OCI-LY7 (cell line): ENCODE results near the gene PTGDR. TPM values are rescaled to one million over a fixed set of nuclear protein-coding genes. Genes with fewer than 3 reads are reported as not detected.

Source experiments
- BruUV-seq: library from RNA; stranded (reverse); fragments of 400-500 nt; replicated peaks from 2 replicates; lab custom pipeline; 2021; lab: Mats Ljungman, UMichigan
- CTCF ChIA-PET: fragments of 300-600 bp; sonication (Branson Sonifier 250); formaldehyde crosslinking; loops from one replicate; lab custom pipeline; 2022; ENCODE audit warnings: antibody characterized with exemption; ENCODE audit not compliant: unreplicated experiment; lab: Charles Lee
- POLR2A ChIA-PET: fragments of 300-600 bp; sonication (Branson Sonifier 250); formaldehyde crosslinking; loops from one replicate; lab custom pipeline; 2022; ENCODE audit warnings: antibody characterized with exemption; lab: Charles Lee
- DNase-seq: peaks from one replicate; pipeline ENCODE4 v3.0.0-alpha.2; 2015; ENCODE audit warnings: low spot score
- H2AFZ ChIP-seq: fragments of 200-600 bp; sonication (generic), shearing (Covaris generic); 2 replicates; pipeline ENCODE4 v1.6.1; 2014; ENCODE audit warnings: mild to moderate bottlenecking, antibody characterized with exemption, low read length, moderate library complexity
- H3K27ac ChIP-seq: fragments of 200-600 bp; sonication (generic); 2 replicates; pipeline ENCODE4 v1.5.1; 2014; ENCODE audit warnings: mixed run types, low read depth, mild to moderate bottlenecking, moderate library complexity, low read length, inconsistent platforms; ENCODE audit not compliant: poor library complexity, severe bottlenecking
- H3K36me3 ChIP-seq: fragments of 200-600 bp; sonication (generic); 2 replicates; pipeline ENCODE4 v1.6.1; 2014; ENCODE audit warnings: mild to moderate bottlenecking, antibody characterized with exemption, low read length, moderate library complexity, mixed read lengths; ENCODE audit not compliant: insufficient read depth
- H3K4me1 ChIP-seq: fragments of 200-600 bp; sonication (generic); 2 replicates; pipeline ENCODE4 v1.5.1; 2014; ENCODE audit warnings: mild to moderate bottlenecking, low read length; ENCODE audit not compliant: insufficient read depth, poor library complexity, severe bottlenecking
- H3K4me2 ChIP-seq: fragments of 200-600 bp; sonication (generic); 2 replicates; pipeline ENCODE4 v1.6.1; 2014; ENCODE audit warnings: mild to moderate bottlenecking, low read length
- H3K4me3 ChIP-seq: fragments of 200-600 bp; sonication (generic); 2 replicates; pipeline ENCODE4 v1.5.1; 2014; ENCODE audit warnings: mild to moderate bottlenecking, low read depth, low read length; ENCODE audit not compliant: poor library complexity, severe bottlenecking
- H3K79me2 ChIP-seq: fragments of 200-600 bp; sonication (generic); 2 replicates; pipeline ENCODE4 v1.6.1; 2016; ENCODE audit warnings: low read depth, mild to moderate bottlenecking, low read length, moderate library complexity, mixed read lengths; ENCODE audit not compliant: insufficient read depth
- H3K9me2 ChIP-seq: fragments of 200-600 bp; sonication (generic); 2 replicates; pipeline ENCODE4 v1.6.1; 2016; ENCODE audit warnings: mild to moderate bottlenecking, low read length, mixed read lengths; ENCODE audit not compliant: insufficient read depth
- H3K9me3 ChIP-seq: fragments of 200-600 bp; sonication (generic); 2 replicates; pipeline ENCODE4 v1.6.1; 2014; ENCODE audit warnings: mild to moderate bottlenecking, mixed run types, low read length, mixed read lengths
- H4K20me1 ChIP-seq: fragments of 200-600 bp; sonication (generic); 2 replicates; pipeline ENCODE4 v1.6.1; 2014; ENCODE audit warnings: mild to moderate bottlenecking, antibody characterized with exemption, low read length, moderate library complexity, mixed read lengths; ENCODE audit not compliant: insufficient read depth
- CTCF ChIP-seq: fragments of 200-600 bp; sonication (generic); conservative IDR thresholded peaks from 2 replicates; pipeline ENCODE4 v1.5.1; 2014; ENCODE audit warnings: mild to moderate bottlenecking, antibody characterized with exemption, low read length, moderate library complexity, mixed read lengths
- EZH2phosphoT487 ChIP-seq: fragments of 200-600 bp; sonication (generic); IDR thresholded peaks from 2 replicates; pipeline ENCODE4 v1.6.1; 2018; ENCODE audit warnings: low read depth, borderline replicate concordance, mild to moderate bottlenecking, mixed run types, antibody characterized with exemption, low read length, moderate library complexity, mixed read lengths
- intact Hi-C: fragments of 100-400 bp; cut with micrococcal nuclease; formaldehyde crosslinking; loops from one replicate; pipeline ENCODE4 v1.10.0; 2022; ENCODE audit not compliant: unreplicated experiment
- total RNA-seq, 2 experiments: library from RNA; depleted of rRNA in 1 of 2; stranded (reverse); fragments of >200 nt in 1 of 2; shearing (Covaris generic) in 1 of 2; gene quantifications; 2 replicates each; pipeline ENCODE4 v1.2.3, GENCODE V29; 2014 to 2022

PTGDR gene
- total RNA-seq, 2 experiments from 2014 or later: not detected

- ChIA-PET CTCF (no interaction called here), POLR2A (interaction anchor here (0.6 kb wide), 1 partner anchor 13 kb away, joined by 7 read pairs; no protein-coding TSS in a partner anchor)
- TF ChIP-seq EZH2phosphoT487 (no peak), CTCF (no peak)
- intact Hi-C loops: no loop called here
- no peak overlapping the region for H3K27ac ChIP-seq
- H3K9me3 ChIP-seq: no peaks in the 10 kb centered on the region
- H2AFZ ChIP-seq: no peak overlapping the region
- no TSS peak for BruUV-seq
- peaks cover 5% of the 10 kb centered on the region for H3K4me1 ChIP-seq
- no peaks in the 10 kb centered on the region for H3K79me2 ChIP-seq
- DNase-seq: no peak
- H3K4me3 ChIP-seq: no peak overlapping the region
- no peaks in the 10 kb centered on the region for H3K36me3 ChIP-seq
- no peaks in the 10 kb centered on the region for H4K20me1 ChIP-seq
- H3K4me2 ChIP-seq: no peak overlapping the region
- no peaks in the 10 kb centered on the region for H3K9me2 ChIP-seq
These were observed 45.4 kb downstream of the PTGDR start for GRCh38 chr14:52312931-52313355.

DNA sequence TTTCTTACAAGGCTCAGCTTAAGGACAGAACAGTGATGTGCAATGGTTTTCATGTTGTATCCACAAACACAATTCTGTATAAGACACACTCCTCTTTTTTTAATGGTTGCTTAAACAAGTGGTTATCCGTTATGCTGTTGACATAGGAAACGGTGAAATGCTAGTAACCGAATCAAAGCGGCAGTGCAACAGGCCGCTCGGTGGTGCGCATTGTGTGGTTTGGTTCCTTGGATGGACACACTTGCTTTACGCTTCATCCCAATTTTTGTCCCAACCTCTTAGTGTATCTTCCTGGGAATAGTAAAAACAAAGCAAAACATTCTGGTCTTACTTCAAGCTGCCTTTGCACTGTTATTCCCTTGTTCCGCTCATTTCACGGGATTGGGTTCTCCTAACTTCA is 46.0 kb downstream of the PTGDR start:
- Histone ChIP-seq H3K4me1 (peaks cover 5% of the 10 kb centered on the region), H3K79me2 (no peaks in the 10 kb centered on the region), H3K27ac (no peak overlapping the region), H4K20me1 (no peaks in the 10 kb centered on the region), H3K4me3 (no peak overlapping the region), H3K36me3 (no peaks in the 10 kb centered on the region), H3K4me2 (no peak overlapping the region), H3K9me2 (no peaks in the 10 kb centered on the region), H2AFZ (no peak overlapping the region), H3K9me3 (no peaks in the 10 kb centered on the region)
- no peak for TF ChIP-seq EZH2phosphoT487
- TF ChIP-seq CTCF: no peak
- DNase-seq: no peak
- no TSS peak for BruUV-seq
- intact Hi-C loops: no loop called here
- ChIA-PET POLR2A (no interaction called here), CTCF (no interaction called here)

DNA sequence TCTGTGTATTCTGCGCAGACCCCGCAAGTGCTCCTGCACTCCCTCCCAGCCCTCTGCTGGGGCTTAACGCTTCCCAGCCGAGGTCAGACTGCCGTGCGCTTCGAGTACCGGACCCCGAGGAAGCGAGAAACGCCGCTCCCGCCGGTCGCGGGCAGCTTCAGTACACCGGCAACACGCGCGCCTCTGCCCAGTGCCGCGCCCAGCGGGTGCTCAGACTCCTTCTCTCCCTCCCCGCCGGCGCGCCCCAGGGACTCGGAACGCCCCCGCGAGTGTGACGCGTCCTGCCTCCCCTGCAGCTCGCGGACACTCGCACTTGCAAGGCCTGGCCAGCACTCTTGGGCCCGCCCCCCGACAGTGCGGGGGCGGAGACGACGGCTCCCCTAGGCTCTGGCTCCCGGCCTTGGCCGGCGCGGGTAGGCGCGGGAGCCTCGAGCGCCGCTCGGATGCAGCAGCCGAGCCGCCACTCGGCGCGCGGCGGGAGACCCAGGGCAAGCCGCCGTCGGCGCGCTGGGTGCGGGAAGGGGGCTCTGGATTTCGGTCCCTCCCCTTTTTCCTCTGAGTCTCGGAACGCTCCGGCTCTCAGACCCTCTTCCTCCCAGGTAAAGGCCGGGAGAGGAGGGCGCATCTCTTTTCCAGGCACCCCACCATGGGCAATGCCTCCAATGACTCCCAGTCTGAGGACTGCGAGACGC is 46.6 kb downstream of the PTGDR start, which contains the start of gene PTGER2:
Gene PTGER2, plus strand, starts transcription at position 410 of the 692 bp plus-strand sequence. Its CDS starts 237 bp downstream, at position 647.
- H3K4me1 ChIP-seq: peaks cover 5% of the 10 kb centered on the region
- H3K79me2 ChIP-seq: no peaks in the 10 kb centered on the region
- BruUV-seq: no TSS peak
- no peaks in the 10 kb centered on the region for H3K9me2 ChIP-seq
- H3K4me3 ChIP-seq: no peak within 1 kb of the TSS
- POLR2A ChIA-PET: interaction anchor here (0.6 kb wide), 1 partner anchor 9 kb away, joined by 8 read pairs; no protein-coding TSS in a partner anchor
- no peaks in the 10 kb centered on the region for H3K9me3 ChIP-seq
- no peaks in the 10 kb centered on the region for H4K20me1 ChIP-seq
- intact Hi-C loops: no loop called here
- DNase-seq: no peak
- CTCF ChIA-PET: no interaction called here
- no peaks in the 10 kb centered on the region for H3K36me3 ChIP-seq
- H3K4me2 ChIP-seq: no peak within 1 kb of the TSS
- no peak within 1 kb of the TSS for H2AFZ ChIP-seq
- H3K27ac ChIP-seq: no peak within 1 kb of the TSS
- TF ChIP-seq EZH2phosphoT487: no peak
- no peak for TF ChIP-seq CTCF
